Measurements from ENCODE around the gene BMPR2. TPM values are rescaled to one million over a fixed set of nuclear protein-coding genes. Genes with fewer than 3 reads are reported as not detected.

The BMPR2 gene
- total RNA-seq (10 to 100 TPM; 47.7 to 71.3 (median 53.1) TPM), polyA plus RNA-seq (1 to 10 TPM; 3.2 to 6.2 (median 4.4) TPM)
- long read RNA-seq, donor 1 = 0 reads
- long read RNA-seq, donor 2, full-length matches to known transcripts = 1 of 1 reads
- long read RNA-seq, donor 2, partial matches to known transcripts = 0 of 1 reads
- long read RNA-seq, donor 2, other reads (novel, unspliced or antisense) = 0 of 1 reads

DNA sequence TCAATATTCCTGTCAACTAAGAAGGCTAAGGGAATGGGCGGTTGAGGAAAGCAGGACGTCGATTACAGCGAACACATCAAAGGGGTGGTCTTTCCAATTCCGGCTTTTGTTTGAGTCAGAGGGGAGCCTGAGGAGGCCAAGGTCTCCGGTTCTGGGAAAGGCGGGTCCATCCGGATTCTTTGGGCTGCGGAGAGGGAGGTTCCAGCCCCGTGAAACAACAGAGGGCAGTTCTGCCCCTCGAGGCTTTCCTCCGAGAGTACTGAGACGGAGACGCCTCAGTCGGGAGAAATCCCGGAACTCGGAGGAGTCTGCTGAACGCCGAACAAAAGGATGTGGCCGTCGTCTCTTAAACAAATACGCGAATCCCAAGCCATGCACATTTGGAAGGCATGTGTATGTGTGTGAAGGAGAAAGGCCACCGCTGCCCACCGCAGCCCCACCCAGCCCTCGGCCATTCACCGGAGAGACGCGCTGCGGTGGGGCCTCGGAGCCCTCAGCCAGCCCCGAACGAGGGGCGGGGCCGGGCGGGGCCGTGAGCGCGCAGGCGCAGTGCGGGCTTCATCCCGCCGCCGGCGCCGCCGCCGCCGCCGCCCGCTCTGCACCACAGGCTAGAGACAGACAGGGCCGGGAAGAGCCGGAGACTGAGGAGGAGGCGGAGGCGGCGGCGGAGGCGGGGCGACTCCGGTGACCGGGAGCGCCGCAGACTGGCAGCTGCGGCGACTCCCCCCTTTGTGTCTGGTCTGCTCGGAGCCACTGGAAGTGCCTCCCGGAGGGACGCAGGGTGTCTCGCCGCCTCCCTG lies at the start of gene BMPR2:
TSS of gene BMPR2 (plus strand) at position 719 of the 800 bp plus-strand sequence. CDS start 1,148 bp downstream, outside the sequence.
- H3K36me3 ChIP-seq = no peaks in the 10 kb centered on the region
- H3K27me3 ChIP-seq (replicated peaks in 1 of 7) = no peaks in the 10 kb centered on the region
- whole genome bisulfite sequencing, 5 donors = 0 to 1% (median 0%) methylated on average over 46 to 70 of the region's 70 CpGs
- peaks cover 16 to 60% (median 47%) of the 10 kb centered on the region in 6 donors for H3K4me1 ChIP-seq
- DNase-seq = peak; percentile 95
- H3K4me3 ChIP-seq = peak within 1 kb of the TSS; percentile 85 to 98 (median 92)
- H3K9me3 ChIP-seq = no peaks in the 10 kb centered on the region
- TF ChIP-seq POLR2AphosphoS5 (IDR thresholded peaks at IDR 0.05) = peak; percentile 92
- TF ChIP-seq POLR2A (IDR thresholded peaks at IDR 0.05) = peak in 1 of 3 donors; percentile 48
- peak in 2 of 11 experiments; percentile 7 to 16 for TF ChIP-seq CTCF (IDR thresholded peaks at IDR 0.05 in 8 of 11, conservative IDR thresholded peaks at IDR 0.05 in 3 of 11)
- H3K27ac ChIP-seq = peak within 1 kb of the TSS; percentile 89 to 95 (median 92)
- intact Hi-C loops (cut with DNase I; ENCODE audit: low total_unique reads) = no loop called here

- Histone ChIP-seq H3K27me3 (replicated peaks in 1 of 7) (no peaks in the 10 kb centered on the region), H3K4me3 (no peak overlapping the region), H3K9me3 (no peaks in the 10 kb centered on the region), H3K27ac (no peak overlapping the region), H3K4me1 (peaks cover 0 to 12% (median 0%) of the 10 kb centered on the region in 6 donors), H3K36me3 (peaks cover 0 to 7% (median 4%) of the 10 kb centered on the region in 6 donors)
- no peak for DNase-seq
- TF ChIP-seq POLR2A (IDR thresholded peaks at IDR 0.05) (no peak), CTCF (IDR thresholded peaks at IDR 0.05 in 8 of 11, conservative IDR thresholded peaks at IDR 0.05 in 3 of 11) (no peak), POLR2AphosphoS5 (IDR thresholded peaks at IDR 0.05) (no peak)
- intact Hi-C loops (cut with DNase I; ENCODE audit: low total_unique reads) = no loop called here
- 71 to 90% (median 83%) methylated on average over 1 of the region's 1 CpG for WGBS, 5 donors
Observed at GRCh38 chr2:202327858-202328257, 48.3 kb upstream of the BMPR2 start.

DNA sequence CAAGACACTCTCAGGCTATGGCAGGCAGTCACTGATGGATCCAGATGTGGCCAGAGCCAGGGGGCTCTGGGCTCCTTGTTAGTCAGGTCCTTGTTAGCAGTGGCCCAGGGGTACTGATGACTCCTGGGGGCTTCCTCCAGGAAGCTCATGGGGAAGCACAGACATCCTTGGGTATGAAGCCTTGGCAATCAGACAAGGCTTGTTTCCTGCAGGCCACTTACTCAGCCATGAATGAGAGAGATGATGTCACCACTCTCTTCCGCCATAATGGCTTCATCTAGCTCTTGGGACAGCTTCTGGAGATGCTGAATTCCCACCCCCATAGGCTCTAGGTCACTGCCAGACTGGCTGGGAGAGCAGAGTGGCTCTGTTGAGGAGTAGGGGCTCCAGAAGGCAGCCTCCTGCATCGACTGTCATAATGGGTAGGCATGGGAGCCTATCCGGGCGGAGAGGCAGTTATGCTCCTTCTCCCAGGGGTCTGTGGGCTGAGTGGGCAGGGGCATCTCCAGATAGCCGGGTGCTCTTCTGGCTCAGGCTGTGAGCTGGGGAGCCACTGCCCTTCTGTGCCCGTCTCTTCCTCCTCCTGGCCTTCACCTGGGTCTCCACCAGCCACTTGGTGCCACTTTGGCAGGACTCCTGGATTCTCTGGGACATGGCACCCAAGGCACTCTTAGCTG lies 40.2 kb upstream of the BMPR2 start:
- DNase-seq = no peak
- Histone ChIP-seq H3K9me3 (no peaks in the 10 kb centered on the region), H3K36me3 (no peaks in the 10 kb centered on the region), H3K27me3 (replicated peaks in 1 of 7) (no peaks in the 10 kb centered on the region), H3K27ac (no peak overlapping the region), H3K4me1 (peaks cover 0 to 7% (median 0%) of the 10 kb centered on the region in 6 donors), H3K4me3 (no peak overlapping the region)
- intact Hi-C loops (cut with DNase I; ENCODE audit: low total_unique reads) = no loop called here
- TF ChIP-seq POLR2A (IDR thresholded peaks at IDR 0.05) = no peak
- TF ChIP-seq POLR2AphosphoS5 (IDR thresholded peaks at IDR 0.05) = no peak
- TF ChIP-seq CTCF (IDR thresholded peaks at IDR 0.05 in 8 of 11, conservative IDR thresholded peaks at IDR 0.05 in 3 of 11) = no peak
- WGBS, 5 donors = 50 to 88% (median 85%) methylated on average over 1 to 6 of the region's 6 CpGs
